PC-3 (cell line): Measurements from ENCODE around the gene IFI27L1.

Experiments
- CTCF ChIP-seq: fragments of 300-600 bp; sonication (generic); conservative IDR thresholded peaks from 2 replicates; pipeline ENCODE4 v1.5.1; 2017; ENCODE audit warnings: antibody characterized with exemption, low read depth, mild to moderate bottlenecking, low read length
- EZH2 ChIP-seq: fragments of 300-600 bp; sonication (generic); IDR thresholded peaks from one replicate; pipeline ENCODE4 v1.6.1; 2017; ENCODE audit warnings: antibody characterized with exemption, mild to moderate bottlenecking, low read length; ENCODE audit not compliant: unreplicated experiment
- EZH2phosphoT487 ChIP-seq: fragments of 300-600 bp; sonication (generic); IDR thresholded peaks from 2 replicates; pipeline ENCODE4 v1.6.1; 2018; ENCODE audit warnings: mild to moderate bottlenecking, antibody characterized with exemption, low read length, borderline replicate concordance

- TF ChIP-seq CTCF = no peak
- TF ChIP-seq EZH2 = no peak
- no peak for TF ChIP-seq EZH2phosphoT487
Measured at GRCh38 chr14:94031883-94032279, 49.2 kb upstream of the IFI27L1 start.
